K562 (cell line): ENCODE data around the gene WBP1. TPM values are rescaled to one million over a fixed set of nuclear protein-coding genes. Genes with fewer than 3 reads are reported as not detected.

ENCODE experiments used
- ATAC-seq: fragments of 200-7000 bp; cut with Tn5 transposase; 3 replicates; pipeline ENCODE4 v1.9.1; 2020; ENCODE audit warnings: moderate library complexity
- BruUV-seq: library from RNA; stranded (reverse); fragments of 400-500 nt; replicated peaks from 2 replicates; lab custom pipeline; 2021; lab: Mats Ljungman, UMichigan
- CTCF ChIA-PET: fragments of 300-600 bp; formaldehyde crosslinking; extraction: SDS; loops from one replicate; lab custom pipeline; 2021; ENCODE audit warnings: low intra/inter-chr PET ratio; lab: Yijun Ruan, JAX
- POLR2A ChIA-PET: fragments of 300-600, 350-650 bp; sonication (Branson Sonifier 250); formaldehyde crosslinking; extraction: SDS; loops from one replicate; lab custom pipeline; 2021; ENCODE audit warnings: antibody characterized with exemption, inconsistent platforms; lab: Yijun Ruan, JAX
- DNase-seq, 4 experiments: peaks; one replicate each; pipeline versions ENCODE4 v3.0.0 to v3.0.0-alpha.2; 2011 to 2018; ENCODE audit warnings: low spot score in 3 of 4, mixed read lengths in 3 of 4; ENCODE audit errors: extremely low read depth in 1 of 4
- FAIRE-seq: peaks from 2 replicates; lab custom pipeline; 2011; peaks lifted over from hg19 to GRCh38; lab: Jason Lieb, UNC
- H2AFZ ChIP-seq: 2 replicates; pipeline ENCODE4 v1.6.0; 2011; ENCODE audit warnings: low read depth, low read length, control low read depth, inconsistent platforms
- H3K27ac ChIP-seq: fragments of 200-600 bp; 3 replicates; pipeline ENCODE4 v1.8.0; 2011; ENCODE audit warnings: low read depth, mild to moderate bottlenecking, control low read depth, inconsistent platforms, low read length, moderate library complexity, mixed read lengths; ENCODE audit errors: extremely low read depth
- H3K27me3 ChIP-seq, 2 experiments: fragments of 300-600 bp in 1 of 2; 2 replicates in 1 of 2; 3 replicates in 1 of 2; pipeline versions ENCODE4 v1.6.0 to v1.8.0; 2011; ENCODE audit warnings: inconsistent platforms in 2 of 2, low read length in 2 of 2, mild to moderate bottlenecking in 1 of 2, mixed read lengths in 1 of 2, moderate library complexity in 1 of 2; ENCODE audit not compliant: control insufficient read depth in 2 of 2, insufficient read depth in 2 of 2
- H3K36me3 ChIP-seq: fragments of 300-600 bp; 3 replicates; pipeline ENCODE4 v1.8.0; 2011; ENCODE audit warnings: mild to moderate bottlenecking, low read length, inconsistent platforms; ENCODE audit not compliant: control insufficient read depth, insufficient read depth
- H3K4me1 ChIP-seq, 2 experiments: fragments of 200-600 bp in 1 of 2; replicated peaks in 1 of 2; 2 replicates in 1 of 2; 3 replicates in 1 of 2; pipeline versions ENCODE4 v1.5.1 to v1.8.0; 2011; ENCODE audit warnings: inconsistent platforms in 2 of 2, low read length in 2 of 2, mild to moderate bottlenecking in 1 of 2, mixed read lengths in 1 of 2, moderate library complexity in 1 of 2; ENCODE audit not compliant: control insufficient read depth in 2 of 2, insufficient read depth in 2 of 2
- H3K4me2 ChIP-seq: 2 replicates; pipeline ENCODE4 v1.6.1; 2011; ENCODE audit warnings: low read length, control low read depth, inconsistent platforms, mixed read lengths; ENCODE audit not compliant: insufficient read depth
- H3K4me3 ChIP-seq: fragments of 200-600 bp; sonication (generic), shearing (Covaris generic); 2 replicates; pipeline ENCODE4 v1.5.1; 2016; ENCODE audit warnings: control low read depth, inconsistent platforms
- H3K79me2 ChIP-seq: fragments of 200-600 bp; 3 replicates; pipeline ENCODE4 v1.8.0; 2011; ENCODE audit warnings: low read length, inconsistent platforms; ENCODE audit not compliant: control insufficient read depth, insufficient read depth
- H3K9ac ChIP-seq, 2 experiments: 2 replicates each; pipeline versions ENCODE4 v1.6.0 to v1.6.1; 2011; ENCODE audit warnings: low read depth in 2 of 2, low read length in 2 of 2, control low read depth in 1 of 2, inconsistent platforms in 1 of 2, mild to moderate bottlenecking in 1 of 2, mixed read lengths in 1 of 2; ENCODE audit not compliant: insufficient read depth in 1 of 2
- H3K9me1 ChIP-seq: one replicate; pipeline ENCODE4 v1.6.0; 2011; ENCODE audit warnings: inconsistent platforms, mild to moderate bottlenecking, low read length, moderate library complexity; ENCODE audit not compliant: control insufficient read depth, insufficient read depth
- H3K9me3 ChIP-seq: replicated peaks from 2 replicates; pipeline ENCODE4 v1.5.1; 2011; ENCODE audit warnings: low read depth, low read length, inconsistent platforms; ENCODE audit not compliant: control insufficient read depth, insufficient read depth
- H4K20me1 ChIP-seq: replicated peaks from 2 replicates; pipeline ENCODE4 v1.6.1; 2011; ENCODE audit warnings: low read length, inconsistent platforms, mixed read lengths; ENCODE audit not compliant: control insufficient read depth, insufficient read depth
- CBX2 ChIP-seq: fragments of 200-600 bp; sonication (generic); IDR thresholded peaks from one replicate; pipeline ENCODE4 v1.6.1; 2012; ENCODE audit warnings: mild to moderate bottlenecking, low read length, inconsistent platforms; ENCODE audit not compliant: insufficient read depth, poor library complexity, severe bottlenecking
- DDX20 ChIP-seq: fragments of 450-650 bp; IDR thresholded peaks from 2 replicates; pipeline ENCODE4 v1.6.1; 2016; ENCODE audit warnings: missing genetic modification characterization, low read depth, mild to moderate bottlenecking, missing compliant biosample characterization, moderate library complexity
- FOXP1 ChIP-seq: sonication (generic); formaldehyde crosslinking; IDR thresholded peaks from 2 replicates; pipeline ENCODE4 v1.8.0; 2022; ENCODE audit warnings: mild to moderate bottlenecking, missing genetic modification reagents
- GATAD2B ChIP-seq: fragments of 450-650 bp; IDR thresholded peaks from 2 replicates; pipeline ENCODE4 v1.6.1; 2017; ENCODE audit warnings: mild to moderate bottlenecking, borderline replicate concordance
- GMEB1 ChIP-seq: fragments of 250-450 bp; sonication (Bioruptor Pico); IDR thresholded peaks from 2 replicates; pipeline ENCODE4 v1.4.0; 2020; ENCODE audit warnings: mild to moderate bottlenecking
- HCFC1 ChIP-seq: IDR thresholded peaks from 2 replicates; pipeline ENCODE4 v1.6.1; 2012; ENCODE audit warnings: low read depth, low read length, improper control_type of control experiment
- KDM4B ChIP-seq, 2 experiments: fragments of 450-650 bp in 1 of 2; sonication (generic) in 1 of 2; IDR thresholded peaks; 2 replicates each; pipeline ENCODE4 v1.6.1; 2016 to 2017; ENCODE audit warnings: borderline replicate concordance in 2 of 2, antibody characterized with exemption in 1 of 2, low read depth in 1 of 2, mild to moderate bottlenecking in 1 of 2
- MTA2 ChIP-seq: fragments of 450-650 bp; IDR thresholded peaks from 2 replicates; pipeline ENCODE4 v1.6.1; 2016; ENCODE audit warnings: low read depth
- NUFIP1 ChIP-seq: fragments of 450-650 bp; IDR thresholded peaks from 2 replicates; pipeline ENCODE4 v1.6.1; 2018; ENCODE audit not compliant: partially characterized antibody
- SIX5 ChIP-seq, 2 experiments: IDR thresholded peaks; 2 replicates each; pipeline ENCODE4 v1.6.1; 2011; ENCODE audit warnings: low read length in 2 of 2, borderline replicate concordance in 1 of 2, low read depth in 1 of 2, mild to moderate bottlenecking in 1 of 2, moderate library complexity in 1 of 2; ENCODE audit not compliant: insufficient read depth in 1 of 2
- ZBED1 ChIP-seq: IDR thresholded peaks from 2 replicates; pipeline ENCODE4 v1.6.1; 2014
- ZNF764 ChIP-seq: fragments of 250-450 bp; sonication (Bioruptor Pico); IDR thresholded peaks from 2 replicates; pipeline ENCODE4 v1.4.0; 2020; ENCODE audit warnings: low read depth, mild to moderate bottlenecking, moderate library complexity
- WGBS: fragments of 100-300 bp; shearing (Covaris generic); methylation state at CpG from one replicate; pipeline ENCODE4 v1.1.6; 2016; ENCODE audit warnings: low coverage, mixed read lengths; ENCODE audit not compliant: insufficient coverage; ENCODE audit errors: missing lambda C conversion rate; 5-methylcytosine and 5-hydroxymethylcytosine counted together
- in situ Hi-C: fragments of 300-500 bp; cut with MboI; formaldehyde crosslinking; loops from 4 replicates; pipeline ENCODE4 v1.15.0; 2018; ENCODE audit warnings: inconsistent platforms, mixed read lengths
- intact Hi-C: fragments of 100-400 bp; cut with micrococcal nuclease; formaldehyde crosslinking; loops from 2 replicates; pipeline ENCODE4 v1.14.2; 2022
- polyA plus RNA-seq, 8 experiments: library from polyadenylated mRNA; depleted of rRNA in 4 of 8; stranded (reverse) in 5 of 8; unstranded in 3 of 8; fragments of >200 nt; fragmentation: Nextera tagmentation in 2 of 8; fragmentation: Illumina TruSeq in 1 of 8; extraction: Ambion mirVana in 2 of 8; extraction: Trizol in 1 of 8; gene quantifications; 2 replicates each; pipeline versions ENCODE4 v1.2.1 to v1.2.3, GENCODE V29; 2011 to 2014; ENCODE audit warnings: inconsistent platforms in 1 of 8, missing spikeins in 1 of 8
- total RNA-seq, 7 experiments: library from RNA; depleted of rRNA in 6 of 7; stranded (reverse); fragments of >200 nt in 6 of 7; fragmentation: Illumina TruSeq in 2 of 7; extraction: Trizol in 2 of 7; gene quantifications; 2 replicates each; pipeline versions ENCODE4 v1.2.1 to v1.2.3, GENCODE V29; 2011 to 2021; ENCODE audit warnings: low replicate concordance in 1 of 7
- TF ChIP-seq, protein P1 (sequence below): fragments of 450-650 bp; IDR thresholded peaks from 2 replicates; pipeline ENCODE4 v1.6.1; 2017; ENCODE audit warnings: mild to moderate bottlenecking, moderate library complexity

WBP1 gene
- total and polyA plus RNA-seq, 9 of the 15 experiments (the other 6 are each of a cell fraction or from before 2014, with no cell fraction given), result 1.9 to 27.7 (median 14.2) TPM

- peaks cover 7 to 44% of the 10 kb centered on the region in 2 experiments; a peak in 4 of 5 replicates for H3K4me1 ChIP-seq
- no peaks in the 10 kb centered on the region for H3K9me1 ChIP-seq
- no peak for DNase-seq
- POLR2A ChIA-PET, result no interaction called here
- CTCF ChIA-PET, result interaction anchor here (0.6 kb wide), 1 partner anchor 63 kb away, joined by 3 read pairs; no protein-coding TSS in a partner anchor
- in situ Hi-C loops, result no loop called here
- WGBS, result 96% methylated on average over 4 of the region's 4 CpGs
- no peak overlapping the region for H3K27ac ChIP-seq
- H3K27me3 ChIP-seq, result no peaks in the 10 kb centered on the region
- H4K20me1 ChIP-seq, result no peaks in the 10 kb centered on the region; the same call in 1 of the 2 replicates
- TF ChIP-seq ZBED1 (no peak), DDX20 (tag) (no peak), GMEB1 (no peak), MTA2 (no peak), NUFIP1 (no peak), FOXP1 (CRISPR knock-in tag) (no peak), ZNF764 (CRISPR knock-in tag) (no peak), HCFC1 (no peak), GATAD2B (no peak), CBX2 (no peak), KDM4B (IDR thresholded peaks at IDR 0.05; ENCODE audit: borderline replicate concordance in 2 of 2, low read depth in 1 of 2) (no peak), SIX5 (IDR thresholded peaks at IDR 0.05; ENCODE audit: borderline replicate concordance in 1 of 2, insufficient read depth in 1 of 2, low read depth in 1 of 2, low read length in 2 of 2) (no peak)
- TF ChIP-seq, protein P1, sequence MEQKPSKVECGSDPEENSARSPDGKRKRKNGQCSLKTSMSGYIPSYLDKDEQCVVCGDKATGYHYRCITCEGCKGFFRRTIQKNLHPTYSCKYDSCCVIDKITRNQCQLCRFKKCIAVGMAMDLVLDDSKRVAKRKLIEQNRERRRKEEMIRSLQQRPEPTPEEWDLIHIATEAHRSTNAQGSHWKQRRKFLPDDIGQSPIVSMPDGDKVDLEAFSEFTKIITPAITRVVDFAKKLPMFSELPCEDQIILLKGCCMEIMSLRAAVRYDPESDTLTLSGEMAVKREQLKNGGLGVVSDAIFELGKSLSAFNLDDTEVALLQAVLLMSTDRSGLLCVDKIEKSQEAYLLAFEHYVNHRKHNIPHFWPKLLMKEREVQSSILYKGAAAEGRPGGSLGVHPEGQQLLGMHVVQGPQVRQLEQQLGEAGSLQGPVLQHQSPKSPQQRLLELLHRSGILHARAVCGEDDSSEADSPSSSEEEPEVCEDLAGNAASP, result no peak
- TF ChIP-seq, all 486 proteins: peak for 0
- Histone ChIP-seq H3K4me3 (no peak overlapping the region), H3K79me2 (peaks cover 21% of the 10 kb centered on the region), H3K9ac (no peak overlapping the region), H3K36me3 (peaks cover 25% of the 10 kb centered on the region), H3K9me3 (no peaks in the 10 kb centered on the region), H2AFZ (no peak overlapping the region), H3K4me2 (no peak overlapping the region)
- intact Hi-C loops, result no loop called here
- FAIRE-seq, result no peak
- no TSS peak for BruUV-seq
- no peak for ATAC-seq
Measured at GRCh38 chr2:74462786-74463105, 4.5 kb downstream of the WBP1 start.
